Heart right ventricle (tissue), 16 donors: ENCODE measurements around the gene IL17REL. TPM values are rescaled to one million over a fixed set of nuclear protein-coding genes. Genes with fewer than 3 reads are reported as not detected.

Experiments used
- ATAC-seq, 8 donors: fragments of 200-7000 bp; cut with Tn5 transposase; one replicate each; pipeline ENCODE4 v1.9.1; 2020; ENCODE audit warnings: mild to moderate bottlenecking in 8 of 8, moderate library complexity in 8 of 8, moderate number of reproducible peaks in 1 of 8
- DNase-seq, 2 donors: peaks; one replicate each; pipeline ENCODE4 v3.0.0-alpha.2; 2020
- H3K27ac ChIP-seq, 10 donors: fragments of 200-600 bp; sonication (generic) in 2 of 10; one replicate each; pipeline versions ENCODE4 v1.5.0 to v1.8.0; 2020 to 2022; ENCODE audit warnings: mild to moderate bottlenecking in 3 of 10
- H3K27me3 ChIP-seq, 7 donors: fragments of 200-600 bp; one replicate each; pipeline ENCODE4 v1.8.0; 2021 to 2022; ENCODE audit warnings: mild to moderate bottlenecking in 2 of 7
- H3K36me3 ChIP-seq, 9 donors: fragments of 200-600 bp; sonication (generic) in 1 of 9; one replicate each; pipeline versions ENCODE4 v1.5.0 to v1.8.0; 2020 to 2022; ENCODE audit warnings: mild to moderate bottlenecking in 2 of 9
- H3K4me1 ChIP-seq, 9 donors: fragments of 200-600 bp; sonication (generic) in 1 of 9; one replicate each; pipeline versions ENCODE4 v1.5.0 to v1.8.0; 2020 to 2022; ENCODE audit warnings: mild to moderate bottlenecking in 4 of 9
- H3K4me3 ChIP-seq, 10 donors: fragments of 200-600 bp; sonication (generic) in 2 of 10; one replicate each; pipeline versions ENCODE4 v1.5.0 to v1.8.0; 2020 to 2022; ENCODE audit warnings: mild to moderate bottlenecking in 7 of 10, moderate library complexity in 2 of 10
- H3K9me3 ChIP-seq, 11 donors: fragments of 200-600 bp in 10 of 11; sonication (generic) in 2 of 11; one replicate each; pipeline versions ENCODE4 v1.5.0 to v1.8.0; 2013 to 2022; ENCODE audit warnings: mild to moderate bottlenecking in 2 of 11, control low read depth in 1 of 11, moderate library complexity in 1 of 11
- CTCF ChIP-seq, 9 donors: fragments of 200-600 bp; sonication (generic) in 2 of 9; IDR thresholded peaks; one replicate each; pipeline versions ENCODE4 v1.5.0 to v1.8.0; 2021 to 2022; ENCODE audit warnings: antibody characterized with exemption in 9 of 9, mild to moderate bottlenecking in 5 of 9, moderate library complexity in 1 of 9
- WGBS, 2 donors: extraction: QIAGEN DNeasy Blood & Tissue Kit; methylation state at CpG; one replicate each; pipeline ENCODE4 v1.1.7; 2013; ENCODE audit warnings: inconsistent platforms in 1 of 2; 5-methylcytosine and 5-hydroxymethylcytosine counted together
- intact Hi-C, 10 donors: fragments of 100-400 bp; cut with DNase I; formaldehyde crosslinking; loops; one replicate each; pipeline versions ENCODE4 v1.11.1 to v1.14.2; 2022
- polyA plus RNA-seq, 2 donors: library from polyadenylated mRNA; stranded (reverse); fragments of 200-250 nt; gene quantifications; one replicate each; pipeline ENCODE4 v1.2.3, GENCODE V29; 2013
- total RNA-seq, 10 donors: library from RNA; stranded (reverse); fragmentation: NEBNext Ultra II Directional in 3 of 10; extraction: Animal tissue kit (Norgen Biotek cat#: 25700) in 3 of 10; gene quantifications; one replicate each; pipeline versions ENCODE4 v1.2.1 to v1.2.4, GENCODE V29; 2021 to 2023
- donor health status: Arrhythmogenic right ventricular cardiomyopathy.
- donor health status: ischemic (EF 13 %, LVEDD 7.1; RV severe dilation, severe dysfunction).
- donor health status: healthy with polysubstance abuse.
- donor health status: DM: no; HTN: yes; CAD: no.
- donor health status: DM: no; HTN: no; CAD: no.
- donor health status: ischemic (EF 25% LVEDD 6.9; RV normal size, moderate dysfunction).
- donor health status: ischemic (EF 25% LVEDD 5.7; RV mildly dilated, moderate dysfunction).
- donor health status: healthy.
- donor health status: DM: yes; HTN: yes; CAD: no.
- donor health status: Ischemic cardiomyopathy.
- donor health status: ischemic (EF 35%, LVEDD 5.7; RV mildly dilated, moderate dysfunction).
- donor health status: nonischemic (EF 11% LVEDD 7.7; RV severe dilation, severe dysfunction).
- donor health status: DM: yes; HTN: yes; CAD: no.
- donor health status: PGD.
- donor health status: ischemic (EF 29% LVEDD 5.4; RV normal size, mild dysfunction).
- donor health status: nonischemic (EF 23%, LVEDD 6.1; RV moderate dilation, normal function).

IL17REL gene
- total and polyA plus RNA-seq, 12 donors, result 0.11 TPM; not detected in 11

GRCh38 chr22:50053861-50054260 is 41.3 kb upstream of the IL17REL start:
- intact Hi-C loops, result no loop called here
- no peak for ATAC-seq
- peaks cover 0 to 26% (median 12%) of the 10 kb centered on the region in 7 donors for H3K27me3 ChIP-seq

GRCh38 chr22:50051930-50052329 is 39.4 kb upstream of the IL17REL start:
- no peak for TF ChIP-seq CTCF (IDR thresholded peaks at IDR 0.05)
- Histone ChIP-seq H3K36me3 (no peaks in the 10 kb centered on the region), H3K9me3 (peaks cover 0 to 29% (median 2%) of the 10 kb centered on the region in 11 donors), H3K27ac (no peak overlapping the region), H3K4me1 (no peaks in the 10 kb centered on the region), H3K27me3 (peaks cover 0 to 22% (median 6%) of the 10 kb centered on the region in 7 donors), H3K4me3 (no peak overlapping the region)
- DNase-seq, result no peak
- intact Hi-C loops, result no loop called here
- ATAC-seq, result no peak
- WGBS, 2 donors, result 88 to 90% methylated on average over 18 of the region's 18 CpGs

More at GRCh38 chr22:50053861-50054260, 41.3 kb upstream of the IL17REL start:
- 92 to 94% methylated on average over 18 of the region's 18 CpGs for WGBS, 2 donors
- TF ChIP-seq CTCF (IDR thresholded peaks at IDR 0.05), result no peak
- Histone ChIP-seq H3K4me3 (no peak overlapping the region), H3K27ac (no peak overlapping the region), H3K36me3 (no peaks in the 10 kb centered on the region), H3K9me3 (peaks cover 0 to 29% (median 2%) of the 10 kb centered on the region in 11 donors), H3K4me1 (peaks cover 0 to 6% (median 5%) of the 10 kb centered on the region in 9 donors)
- no peak for DNase-seq

- Histone ChIP-seq H3K4me3 (no peak overlapping the region), H3K27me3 (peaks cover 0 to 34% (median 6%) of the 10 kb centered on the region in 7 donors), H3K36me3 (no peaks in the 10 kb centered on the region), H3K27ac (no peak overlapping the region), H3K4me1 (no peaks in the 10 kb centered on the region), H3K9me3 (peaks cover 0 to 28% (median 2%) of the 10 kb centered on the region in 11 donors)
- WGBS, 2 donors, result 83 to 88% methylated on average over 36 of the region's 36 CpGs
- intact Hi-C loops, result no loop called here
- no peak for TF ChIP-seq CTCF (IDR thresholded peaks at IDR 0.05)
- DNase-seq (no peak), ATAC-seq (no peak)
These were observed 37.0 kb upstream of the IL17REL start for GRCh38 chr22:50049299-50050195.

- TF ChIP-seq CTCF (IDR thresholded peaks at IDR 0.05), result no peak
- ATAC-seq (peak in 1 of 8 donors; percentile 28), DNase-seq (no peak)
- no peak overlapping the region for H3K27ac ChIP-seq
- H3K27me3 ChIP-seq, result peaks cover 0 to 36% (median 6%) of the 10 kb centered on the region in 7 donors
- no peaks in the 10 kb centered on the region for H3K4me1 ChIP-seq
- H3K36me3 ChIP-seq, result no peaks in the 10 kb centered on the region
- 87 to 90% methylated on average over 17 of the region's 17 CpGs for WGBS, 2 donors
- H3K4me3 ChIP-seq, result no peak overlapping the region
- peaks cover 0 to 21% (median 0%) of the 10 kb centered on the region in 11 donors for H3K9me3 ChIP-seq
- intact Hi-C loops, result no loop called here
These were observed 36.3 kb upstream of the IL17REL start for GRCh38 chr22:50048836-50049235.
